ENCODE results near the gene MINDY4.

MINDY4 gene

GRCh38 chr7:30795161-30795948 is 24.1 kb downstream of the MINDY4 start:
- H3K9ac ChIP-seq (ENCODE audit: low read length), result no peak overlapping the region
- H3K27me3 ChIP-seq (ENCODE audit: low read length), result no peaks in the 10 kb centered on the region
- TF ChIP-seq CTCF (IDR thresholded peaks at IDR 0.05; ENCODE audit: insufficient read depth, low read length, poor library complexity, severe bottlenecking) (no peak), EZH2phosphoT487 (conservative IDR thresholded peaks at IDR 0.05; ENCODE audit: low read length) (no peak)
- no peak overlapping the region for H3K4me3 ChIP-seq (ENCODE audit: insufficient read depth, low read length, poor library complexity, severe bottlenecking)
- no peak overlapping the region for H3K4me2 ChIP-seq (ENCODE audit: low read depth, low read length, poor library complexity, severe bottlenecking)
- no peak overlapping the region for H2AFZ ChIP-seq (ENCODE audit: low read depth, low read length, severe bottlenecking)
- H3K79me2 ChIP-seq (ENCODE audit: insufficient read depth, low read length), result no peaks in the 10 kb centered on the region
- H3K9me3 ChIP-seq (ENCODE audit: insufficient read depth, low read length), result no peaks in the 10 kb centered on the region
- H3K36me3 ChIP-seq (ENCODE audit: low read length), result no peaks in the 10 kb centered on the region
- H4K20me1 ChIP-seq (ENCODE audit: low read depth, low read length), result no peaks in the 10 kb centered on the region
- no peak overlapping the region for H3K27ac ChIP-seq (ENCODE audit: low read depth, low read length)
- no peaks in the 10 kb centered on the region for H3F3A ChIP-seq (ENCODE audit: insufficient read depth)
- H3K9me2 ChIP-seq (replicated peaks; ENCODE audit: insufficient read depth, low read length), result no peaks in the 10 kb centered on the region

- Histone ChIP-seq H3K27ac (ENCODE audit: low read depth, low read length) (no peak overlapping the region), H2AFZ (ENCODE audit: low read depth, low read length, severe bottlenecking) (no peak overlapping the region), H3K9me2 (replicated peaks; ENCODE audit: insufficient read depth, low read length) (no peaks in the 10 kb centered on the region), H3K9ac (ENCODE audit: low read length) (no peak overlapping the region), H4K20me1 (ENCODE audit: low read depth, low read length) (no peaks in the 10 kb centered on the region), H3K4me2 (ENCODE audit: low read depth, low read length, poor library complexity, severe bottlenecking) (no peak overlapping the region), H3K79me2 (ENCODE audit: insufficient read depth, low read length) (no peaks in the 10 kb centered on the region), H3K9me3 (ENCODE audit: insufficient read depth, low read length) (no peaks in the 10 kb centered on the region), H3K27me3 (ENCODE audit: low read length) (no peaks in the 10 kb centered on the region), H3K36me3 (ENCODE audit: low read length) (no peaks in the 10 kb centered on the region), H3F3A (ENCODE audit: insufficient read depth) (no peaks in the 10 kb centered on the region), H3K4me3 (ENCODE audit: insufficient read depth, low read length, poor library complexity, severe bottlenecking) (no peak overlapping the region)
- TF ChIP-seq EZH2phosphoT487 (conservative IDR thresholded peaks at IDR 0.05; ENCODE audit: low read length) (no peak), CTCF (IDR thresholded peaks at IDR 0.05; ENCODE audit: insufficient read depth, low read length, poor library complexity, severe bottlenecking) (no peak)
These were observed 25.1 kb downstream of the MINDY4 start for GRCh38 chr7:30796105-30796869.

DNA sequence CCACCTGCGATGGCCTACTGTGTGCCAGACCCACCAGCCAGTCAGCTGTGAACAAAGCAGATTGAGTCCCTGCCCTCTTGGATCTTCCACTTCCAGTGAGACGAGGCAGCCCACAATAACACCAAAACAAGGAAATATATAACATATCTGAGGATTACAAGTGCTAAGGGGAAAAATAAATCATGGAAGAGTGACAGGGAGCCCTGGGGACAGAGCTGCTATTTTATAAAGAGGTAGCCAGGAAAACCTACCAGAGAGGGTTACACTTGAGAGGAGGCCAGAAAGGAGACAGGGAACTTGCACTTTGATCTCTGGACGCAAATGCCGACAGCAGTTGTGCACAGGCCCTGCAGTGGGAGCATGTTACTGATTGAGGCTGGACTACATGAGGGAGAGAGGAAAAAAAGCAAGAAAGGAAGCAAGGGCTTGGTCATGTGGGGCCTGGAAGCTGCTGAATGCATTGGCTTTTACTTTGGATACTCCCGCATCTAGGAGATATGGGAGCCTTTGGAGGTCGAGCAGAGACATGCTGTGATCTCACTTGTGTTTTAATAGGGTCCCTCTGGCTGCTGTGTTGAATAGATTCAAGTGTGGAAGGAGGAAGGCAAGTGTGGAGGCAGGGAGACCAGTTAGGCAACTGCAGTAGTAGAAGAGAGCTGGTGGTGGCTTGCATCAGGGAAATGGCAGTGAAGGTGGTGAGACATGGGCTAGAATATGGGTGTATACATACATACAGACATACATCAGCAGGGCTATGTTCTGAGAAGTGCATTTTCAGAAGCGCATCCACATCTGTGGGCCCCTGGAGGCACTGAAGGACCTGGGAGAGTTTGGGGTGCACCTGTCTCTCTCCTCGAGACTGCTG is 26.2 kb downstream of the MINDY4 start:
- no peak overlapping the region for H3K27ac ChIP-seq (ENCODE audit: low read depth, low read length)

More for the DNA sequence above, 26.2 kb downstream of the MINDY4 start:
- Histone ChIP-seq H3K9ac (ENCODE audit: low read length) (no peak overlapping the region), H2AFZ (ENCODE audit: low read depth, low read length, severe bottlenecking) (no peak overlapping the region), H3K9me3 (ENCODE audit: insufficient read depth, low read length) (no peaks in the 10 kb centered on the region), H3K36me3 (ENCODE audit: low read length) (no peaks in the 10 kb centered on the region), H3K27me3 (ENCODE audit: low read length) (no peaks in the 10 kb centered on the region), H3K4me2 (ENCODE audit: low read depth, low read length, poor library complexity, severe bottlenecking) (no peak overlapping the region), H3K4me3 (ENCODE audit: insufficient read depth, low read length, poor library complexity, severe bottlenecking) (no peak overlapping the region), H3K79me2 (ENCODE audit: insufficient read depth, low read length) (no peaks in the 10 kb centered on the region), H4K20me1 (ENCODE audit: low read depth, low read length) (no peaks in the 10 kb centered on the region), H3F3A (ENCODE audit: insufficient read depth) (no peaks in the 10 kb centered on the region), H3K9me2 (replicated peaks; ENCODE audit: insufficient read depth, low read length) (no peaks in the 10 kb centered on the region)
- TF ChIP-seq EZH2phosphoT487 (conservative IDR thresholded peaks at IDR 0.05; ENCODE audit: low read length) (no peak), CTCF (IDR thresholded peaks at IDR 0.05; ENCODE audit: insufficient read depth, low read length, poor library complexity, severe bottlenecking) (no peak)

Measured in SU-DHL-6 (cell line).